HepG2 (cell line): ENCODE results near the gene CES2. TPM values are rescaled to one million over a fixed set of nuclear protein-coding genes. Genes with fewer than 3 reads are reported as not detected.

ENCODE experiments used
- ATAC-seq: fragments of 200-7000 bp; cut with Tn5 transposase; 3 replicates; pipeline ENCODE4 v1.9.1; 2020; ENCODE audit warnings: mild to moderate bottlenecking, moderate library complexity
- BruUV-seq: library from RNA; stranded (reverse); fragments of 400-500 nt; replicated peaks from 2 replicates; lab custom pipeline; 2021; lab: Mats Ljungman, UMichigan
- CTCF ChIA-PET: fragments of 300-600 bp; formaldehyde crosslinking; extraction: SDS; loops from one replicate; lab custom pipeline; 2021; ENCODE audit warnings: low total read pairs, inconsistent platforms, low intra/inter-chr PET ratio; lab: Yijun Ruan, JAX
- POLR2A ChIA-PET: fragments of 350-600 bp; sonication (Branson Sonifier 250); formaldehyde crosslinking; loops from one replicate; lab custom pipeline; 2020; ENCODE audit warnings: antibody characterized with exemption, inconsistent platforms; lab: Yijun Ruan, JAX
- DNase-seq: peaks from one replicate; pipeline ENCODE4 v3.0.0-alpha.2; 2015; ENCODE audit warnings: low spot score
- FAIRE-seq: peaks from 3 replicates; lab custom pipeline; 2011; peaks lifted over from hg19 to GRCh38; lab: Jason Lieb, UNC
- H2AFZ ChIP-seq: one replicate; pipeline ENCODE4 v1.6.1; 2011; ENCODE audit warnings: low read length, inconsistent platforms
- H3K27ac ChIP-seq: fragments of 300-600 bp; 3 replicates; pipeline ENCODE4 v1.8.0; 2011; ENCODE audit warnings: mixed run types, mild to moderate bottlenecking, mixed read lengths, low read length, inconsistent platforms; ENCODE audit not compliant: insufficient read depth; ENCODE audit errors: extremely low read length
- H3K27me3 ChIP-seq, 2 experiments: fragments of 200-600 bp in 1 of 2; 2 replicates in 1 of 2; 3 replicates in 1 of 2; pipeline versions ENCODE4 v1.6.0 to v1.8.0; 2011; ENCODE audit warnings: low read length in 2 of 2, mild to moderate bottlenecking in 2 of 2, moderate library complexity in 2 of 2, inconsistent platforms in 1 of 2; ENCODE audit not compliant: insufficient read depth in 2 of 2, control insufficient read depth in 1 of 2
- H3K36me3 ChIP-seq, 2 experiments: fragments of 200-600 bp in 1 of 2; replicated peaks in 1 of 2; 2 replicates in 1 of 2; 3 replicates in 1 of 2; pipeline versions ENCODE4 v1.5.1 to v1.8.0; 2011; ENCODE audit warnings: low read length in 2 of 2, inconsistent platforms in 1 of 2; ENCODE audit not compliant: insufficient read depth in 2 of 2, control insufficient read depth in 1 of 2
- H3K4me1 ChIP-seq: 2 replicates; pipeline ENCODE4 v1.5.1; 2012; ENCODE audit warnings: low read length, inconsistent platforms; ENCODE audit not compliant: insufficient read depth
- H3K4me2 ChIP-seq: 2 replicates; pipeline ENCODE4 v1.6.0; 2011; ENCODE audit warnings: low read depth, low read length, inconsistent platforms
- H3K4me3 ChIP-seq, 3 experiments: fragments of 200-600 bp in 1 of 3; sonication (generic), shearing (Covaris generic) in 1 of 3; replicated peaks in 1 of 3; 2 replicates each; pipeline ENCODE4 v1.5.1; 2011 to 2016; ENCODE audit warnings: low read length in 3 of 3, inconsistent platforms in 2 of 3, low read depth in 2 of 3, mild to moderate bottlenecking in 2 of 3, control low read depth in 1 of 3, mixed read lengths in 1 of 3; ENCODE audit not compliant: insufficient read depth in 1 of 3
- H3K79me2 ChIP-seq: one replicate; pipeline ENCODE4 v1.6.1; 2011; ENCODE audit warnings: low read length, inconsistent platforms; ENCODE audit not compliant: insufficient read depth
- H3K9ac ChIP-seq: 2 replicates; pipeline ENCODE4 v1.6.0; 2011; ENCODE audit warnings: mild to moderate bottlenecking, low read depth, low read length, inconsistent platforms; ENCODE audit not compliant: insufficient read depth
- H3K9me3 ChIP-seq: 2 replicates; pipeline ENCODE4 v1.5.1; 2012; ENCODE audit warnings: mild to moderate bottlenecking, low read length
- H4K20me1 ChIP-seq: 2 replicates; pipeline ENCODE4 v1.6.0; 2011; ENCODE audit warnings: inconsistent platforms, mild to moderate bottlenecking, low read length, moderate library complexity; ENCODE audit not compliant: insufficient read depth
- ATM ChIP-seq: fragments of 450-650 bp; IDR thresholded peaks from 2 replicates; pipeline ENCODE4 v1.7.1; 2017; ENCODE audit warnings: mild to moderate bottlenecking, borderline replicate concordance
- ELF3 ChIP-seq: IDR thresholded peaks from 2 replicates; pipeline ENCODE4 v1.6.1; 2016; ENCODE audit warnings: missing genetic modification reagents, missing compliant biosample characterization
- HES4 ChIP-seq: sonication (generic); formaldehyde crosslinking; IDR thresholded peaks from 2 replicates; pipeline ENCODE4 v1.9.0; 2021; ENCODE audit warnings: mild to moderate bottlenecking, missing genetic modification reagents, borderline replicate concordance
- PRPF4 ChIP-seq: fragments of 200-400 bp; formaldehyde crosslinking; IDR thresholded peaks from 2 replicates; pipeline ENCODE4 v1.6.1; 2016; ENCODE audit warnings: low read length, low read depth; ENCODE audit not compliant: poor library complexity, severe bottlenecking
- RFX1 ChIP-seq: fragments of 450-650 bp; IDR thresholded peaks from 2 replicates; pipeline ENCODE4 v1.6.1; 2017
- SOX6 ChIP-seq, 2 experiments: fragments of 450-650 bp in 1 of 2; sonication (generic) in 1 of 2; formaldehyde crosslinking in 1 of 2; IDR thresholded peaks; 2 replicates each; pipeline versions ENCODE4 v1.4.0 to v1.6.1; 2017 to 2020; ENCODE audit warnings: antibody characterized with exemption in 1 of 2, mild to moderate bottlenecking in 1 of 2, missing genetic modification reagents in 1 of 2
- ZFP37 ChIP-seq: sonication (generic); formaldehyde crosslinking; IDR thresholded peaks from 2 replicates; pipeline ENCODE4 v1.4.0; 2020; ENCODE audit warnings: missing genetic modification reagents, borderline replicate concordance
- ZNF253 ChIP-seq: sonication (generic); formaldehyde crosslinking; IDR thresholded peaks from 2 replicates; pipeline ENCODE4 v1.8.0; 2022; ENCODE audit warnings: mild to moderate bottlenecking, missing genetic modification reagents, borderline replicate concordance
- WGBS: methylation state at CpG from one replicate; pipeline ENCODE4 v1.1.6; 2017; ENCODE audit warnings: low lambda C conversion rate; 5-methylcytosine and 5-hydroxymethylcytosine counted together
- in situ Hi-C: cut with HindIII; loops from 2 replicates; pipeline ENCODE4 v1.10.0; 2017; ENCODE audit warnings: low pct_unique_long_range_greater_than_20kb; ENCODE audit not compliant: extremely low pct_ligation_motif_present
- intact Hi-C: fragments of 100-400 bp; cut with micrococcal nuclease; formaldehyde crosslinking; loops from one replicate; pipeline ENCODE4 v1.10.0; 2022; ENCODE audit not compliant: unreplicated experiment
- polyA plus RNA-seq, 8 experiments: library from polyadenylated mRNA; depleted of rRNA in 3 of 8; stranded (reverse) in 7 of 8; unstranded in 1 of 8; fragments of >200 nt; fragmentation: Illumina TruSeq in 4 of 8; extraction: Trizol in 4 of 8; gene quantifications; 2 replicates each; pipeline versions ENCODE4 v1.2.1 to v1.2.3, GENCODE V29; 2011 to 2016; ENCODE audit warnings: low read depth in 4 of 8, missing spikeins in 1 of 8, mixed read lengths in 1 of 8; ENCODE audit not compliant: insufficient read depth in 1 of 8
- total RNA-seq, 5 experiments: library from RNA; depleted of rRNA; stranded (reverse); fragments of >200 nt; fragmentation: Illumina TruSeq; extraction: Trizol; gene quantifications; 2 replicates each; pipeline ENCODE4 v1.2.3, GENCODE V29; 2016; ENCODE audit warnings: low read depth in 1 of 5
- TF ChIP-seq, protein P1 (sequence below): sonication (generic); formaldehyde crosslinking; conservative IDR thresholded peaks from 2 replicates; pipeline ENCODE4 v1.4.0; 2020; ENCODE audit warnings: mild to moderate bottlenecking, missing genetic modification reagents, moderate library complexity
- TF ChIP-seq, protein P2 (sequence below): sonication (generic); formaldehyde crosslinking; IDR thresholded peaks from 2 replicates; pipeline ENCODE4 v1.9.0; 2021; ENCODE audit warnings: missing genetic modification reagents, borderline replicate concordance
- TF ChIP-seq, protein P3 (sequence below), 2 experiments: IDR thresholded peaks; 2 replicates each; pipeline ENCODE4 v1.6.1; 2011 to 2012; ENCODE audit warnings: low read length in 2 of 2, borderline replicate concordance in 1 of 2, low read depth in 1 of 2, mild to moderate bottlenecking in 1 of 2, moderate library complexity in 1 of 2

Gene CES2
- total and polyA plus RNA-seq, 2 of the 13 experiments (the other 11 are each of a cell fraction or from before 2014, with no cell fraction given), result 50.6 to 63.8 TPM

DNA sequence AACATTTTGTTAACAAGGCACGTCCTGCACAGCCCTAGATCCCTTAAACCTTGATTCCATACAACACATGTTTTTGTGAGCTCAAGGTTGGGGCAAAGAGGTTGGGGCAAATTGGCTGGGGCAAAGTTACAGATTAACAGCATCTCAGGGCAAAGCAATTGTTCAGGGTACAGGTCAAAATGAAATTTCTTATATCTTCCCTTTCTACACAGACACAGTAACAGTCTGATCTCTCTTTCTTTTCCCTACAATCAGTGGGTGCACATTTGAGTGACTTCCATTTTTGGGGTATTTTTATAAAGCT, 20.8 kb downstream of the CES2 start (continued):
- TF ChIP-seq, protein P1, sequence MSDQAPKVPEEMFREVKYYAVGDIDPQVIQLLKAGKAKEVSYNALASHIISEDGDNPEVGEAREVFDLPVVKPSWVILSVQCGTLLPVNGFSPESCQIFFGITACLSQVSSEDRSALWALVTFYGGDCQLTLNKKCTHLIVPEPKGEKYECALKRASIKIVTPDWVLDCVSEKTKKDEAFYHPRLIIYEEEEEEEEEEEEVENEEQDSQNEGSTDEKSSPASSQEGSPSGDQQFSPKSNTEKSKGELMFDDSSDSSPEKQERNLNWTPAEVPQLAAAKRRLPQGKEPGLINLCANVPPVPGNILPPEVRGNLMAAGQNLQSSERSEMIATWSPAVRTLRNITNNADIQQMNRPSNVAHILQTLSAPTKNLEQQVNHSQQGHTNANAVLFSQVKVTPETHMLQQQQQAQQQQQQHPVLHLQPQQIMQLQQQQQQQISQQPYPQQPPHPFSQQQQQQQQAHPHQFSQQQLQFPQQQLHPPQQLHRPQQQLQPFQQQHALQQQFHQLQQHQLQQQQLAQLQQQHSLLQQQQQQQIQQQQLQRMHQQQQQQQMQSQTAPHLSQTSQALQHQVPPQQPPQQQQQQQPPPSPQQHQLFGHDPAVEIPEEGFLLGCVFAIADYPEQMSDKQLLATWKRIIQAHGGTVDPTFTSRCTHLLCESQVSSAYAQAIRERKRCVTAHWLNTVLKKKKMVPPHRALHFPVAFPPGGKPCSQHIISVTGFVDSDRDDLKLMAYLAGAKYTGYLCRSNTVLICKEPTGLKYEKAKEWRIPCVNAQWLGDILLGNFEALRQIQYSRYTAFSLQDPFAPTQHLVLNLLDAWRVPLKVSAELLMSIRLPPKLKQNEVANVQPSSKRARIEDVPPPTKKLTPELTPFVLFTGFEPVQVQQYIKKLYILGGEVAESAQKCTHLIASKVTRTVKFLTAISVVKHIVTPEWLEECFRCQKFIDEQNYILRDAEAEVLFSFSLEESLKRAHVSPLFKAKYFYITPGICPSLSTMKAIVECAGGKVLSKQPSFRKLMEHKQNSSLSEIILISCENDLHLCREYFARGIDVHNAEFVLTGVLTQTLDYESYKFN, result peak; percentile 55; the same call in 1 of the 2 replicates
- TF ChIP-seq, all 625 proteins: peak for 11; not testable (repeated sequence) for 614

DNA sequence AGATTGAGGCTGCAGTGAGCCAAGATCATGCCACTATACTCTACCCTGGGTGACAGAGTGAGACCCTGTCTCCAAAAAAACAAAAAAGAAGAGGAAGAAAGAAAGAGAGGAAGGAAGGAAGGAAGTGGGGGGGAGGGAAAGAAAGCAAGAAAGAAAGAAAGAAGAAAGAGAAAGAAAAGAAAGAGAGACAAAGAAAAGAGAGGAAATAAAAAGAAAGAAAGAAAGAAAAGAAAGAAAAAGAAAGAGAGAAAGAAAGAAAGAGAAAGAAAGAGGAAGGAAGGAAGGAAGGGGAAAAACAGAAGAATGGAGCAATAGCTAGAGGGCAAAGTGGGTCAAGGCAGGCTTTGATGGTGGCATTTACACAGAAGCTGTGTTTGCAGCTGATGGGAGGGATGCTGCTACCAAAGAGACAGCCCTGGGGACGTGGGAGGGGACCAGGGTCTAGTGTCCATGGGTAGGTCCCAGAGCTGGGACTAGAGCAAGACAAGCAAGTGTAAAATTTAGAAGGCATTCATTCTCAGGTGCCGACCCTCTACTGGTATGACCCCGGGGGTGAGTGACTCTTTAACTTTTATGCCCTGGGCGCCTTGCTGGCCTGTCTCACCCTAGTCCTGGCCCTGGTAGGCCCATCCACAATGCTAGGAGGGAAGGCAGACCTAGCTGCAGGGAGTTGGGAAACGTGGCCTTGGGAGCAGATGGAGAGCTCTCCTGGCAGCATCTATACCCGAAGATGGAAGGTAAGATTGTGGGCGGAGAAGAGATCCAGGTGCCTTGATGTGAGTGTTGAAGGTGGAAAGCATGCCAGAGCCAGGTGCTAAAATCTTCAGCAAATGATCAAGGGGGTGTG, 23.8 kb downstream of the CES2 start:
- Histone ChIP-seq H3K9ac (no peak overlapping the region), H3K27me3 (0 out of 5 replicates have a peak, but pooled peaks cover 0 to 3% of the 10 kb centered on the region in 2 experiments), H3K79me2 (no peaks in the 10 kb centered on the region), H2AFZ (no peak overlapping the region), H3K4me3 (no peak overlapping the region), H3K27ac (no peak overlapping the region), H3K4me1 (peaks cover 75% of the 10 kb centered on the region), H4K20me1 (no peaks in the 10 kb centered on the region), H3K4me2 (no peak overlapping the region; the same call in 1 of the 2 replicates), H3K36me3 (no peaks in the 10 kb centered on the region), H3K9me3 (no peaks in the 10 kb centered on the region)
- no peak for FAIRE-seq
- CTCF ChIA-PET, result no interaction called here
- POLR2A ChIA-PET, result no interaction called here
- intact Hi-C loops (loop anchor here (5.0 to 10.0 kb wide), 2 partner anchors 56 to 198 kb away; partner anchors contain the start of genes FBXL8 and TRADD), in situ Hi-C loops (no loop called here)
- no peak for DNase-seq
- no peak for ATAC-seq
- BruUV-seq, result no TSS peak
- 9% methylated on average over 7 of the region's 7 CpGs for WGBS
- TF ChIP-seq, protein P2, sequence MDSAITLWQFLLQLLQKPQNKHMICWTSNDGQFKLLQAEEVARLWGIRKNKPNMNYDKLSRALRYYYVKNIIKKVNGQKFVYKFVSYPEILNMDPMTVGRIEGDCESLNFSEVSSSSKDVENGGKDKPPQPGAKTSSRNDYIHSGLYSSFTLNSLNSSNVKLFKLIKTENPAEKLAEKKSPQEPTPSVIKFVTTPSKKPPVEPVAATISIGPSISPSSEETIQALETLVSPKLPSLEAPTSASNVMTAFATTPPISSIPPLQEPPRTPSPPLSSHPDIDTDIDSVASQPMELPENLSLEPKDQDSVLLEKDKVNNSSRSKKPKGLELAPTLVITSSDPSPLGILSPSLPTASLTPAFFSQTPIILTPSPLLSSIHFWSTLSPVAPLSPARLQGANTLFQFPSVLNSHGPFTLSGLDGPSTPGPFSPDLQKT (CRISPR knock-in tag), result no peak
- TF ChIP-seq ELF3 (CRISPR knock-in tag), result no peak
- TF ChIP-seq ZNF253 (CRISPR knock-in tag), result no peak
- TF ChIP-seq, protein P3, sequence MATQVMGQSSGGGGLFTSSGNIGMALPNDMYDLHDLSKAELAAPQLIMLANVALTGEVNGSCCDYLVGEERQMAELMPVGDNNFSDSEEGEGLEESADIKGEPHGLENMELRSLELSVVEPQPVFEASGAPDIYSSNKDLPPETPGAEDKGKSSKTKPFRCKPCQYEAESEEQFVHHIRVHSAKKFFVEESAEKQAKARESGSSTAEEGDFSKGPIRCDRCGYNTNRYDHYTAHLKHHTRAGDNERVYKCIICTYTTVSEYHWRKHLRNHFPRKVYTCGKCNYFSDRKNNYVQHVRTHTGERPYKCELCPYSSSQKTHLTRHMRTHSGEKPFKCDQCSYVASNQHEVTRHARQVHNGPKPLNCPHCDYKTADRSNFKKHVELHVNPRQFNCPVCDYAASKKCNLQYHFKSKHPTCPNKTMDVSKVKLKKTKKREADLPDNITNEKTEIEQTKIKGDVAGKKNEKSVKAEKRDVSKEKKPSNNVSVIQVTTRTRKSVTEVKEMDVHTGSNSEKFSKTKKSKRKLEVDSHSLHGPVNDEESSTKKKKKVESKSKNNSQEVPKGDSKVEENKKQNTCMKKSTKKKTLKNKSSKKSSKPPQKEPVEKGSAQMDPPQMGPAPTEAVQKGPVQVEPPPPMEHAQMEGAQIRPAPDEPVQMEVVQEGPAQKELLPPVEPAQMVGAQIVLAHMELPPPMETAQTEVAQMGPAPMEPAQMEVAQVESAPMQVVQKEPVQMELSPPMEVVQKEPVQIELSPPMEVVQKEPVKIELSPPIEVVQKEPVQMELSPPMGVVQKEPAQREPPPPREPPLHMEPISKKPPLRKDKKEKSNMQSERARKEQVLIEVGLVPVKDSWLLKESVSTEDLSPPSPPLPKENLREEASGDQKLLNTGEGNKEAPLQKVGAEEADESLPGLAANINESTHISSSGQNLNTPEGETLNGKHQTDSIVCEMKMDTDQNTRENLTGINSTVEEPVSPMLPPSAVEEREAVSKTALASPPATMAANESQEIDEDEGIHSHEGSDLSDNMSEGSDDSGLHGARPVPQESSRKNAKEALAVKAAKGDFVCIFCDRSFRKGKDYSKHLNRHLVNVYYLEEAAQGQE (IDR thresholded peaks at IDR 0.05; ENCODE audit: borderline replicate concordance in 1 of 2, low read depth in 1 of 2, low read length in 2 of 2), result no peak
- TF ChIP-seq ATM, result peak; percentile 34; the same call in 1 of the 2 replicates
- no peak for TF ChIP-seq ZFP37
- TF ChIP-seq RFX1, result no peak
- TF ChIP-seq HES4 (CRISPR knock-in tag), result no peak
- TF ChIP-seq PRPF4, result no peak
- no peak for TF ChIP-seq SOX6 (IDR thresholded peaks at IDR 0.05)
- TF ChIP-seq SOX6 (CRISPR knock-in tag; IDR thresholded peaks at IDR 0.05), result no peak
